Neutrophil (primary cell): ENCODE measurements around the gene DNAJC17.

Experiments
- H3K27ac ChIP-seq: fragments of 200-600 bp; sonication (generic); 2 replicates; pipeline ENCODE4 v1.5.1; 2016; ENCODE audit warnings: mild to moderate bottlenecking, moderate library complexity
- H3K27me3 ChIP-seq: fragments of 200-600 bp; sonication (generic); 2 replicates; pipeline ENCODE4 v1.6.0; 2016; ENCODE audit warnings: mild to moderate bottlenecking
- H3K36me3 ChIP-seq: fragments of 200-600 bp; sonication (generic); 2 replicates; pipeline ENCODE4 v1.5.1; 2017
- H3K4me1 ChIP-seq, 2 experiments: fragments of 200-600 bp in 1 of 2; sonication (generic) in 1 of 2; 1 replicate in 1 of 2; 2 replicates in 1 of 2; pipeline versions ENCODE4 v1.5.1 to v1.6.1; 2013 to 2016; ENCODE audit warnings: low read depth in 1 of 2, low read length in 1 of 2, mild to moderate bottlenecking in 1 of 2, moderate library complexity in 1 of 2; ENCODE audit not compliant: control insufficient read depth in 1 of 2, insufficient read depth in 1 of 2
- H3K4me3 ChIP-seq, 2 experiments: fragments of 200-600 bp in 1 of 2; sonication (generic) in 1 of 2; 1 replicate in 1 of 2; 2 replicates in 1 of 2; pipeline ENCODE4 v1.5.1; 2013 to 2016; ENCODE audit warnings: low read depth in 1 of 2, low read length in 1 of 2, mild to moderate bottlenecking in 1 of 2, moderate library complexity in 1 of 2
- H3K9me3 ChIP-seq: fragments of 200-600 bp; sonication (generic); 2 replicates; pipeline ENCODE4 v1.5.1; 2016
- TF ChIP-seq, protein P1 (sequence below): fragments of 200-600 bp; sonication (generic); IDR thresholded peaks from 2 replicates; pipeline ENCODE4 v1.5.1; 2016; ENCODE audit warnings: antibody characterized with exemption

DNAJC17 gene

DNA sequence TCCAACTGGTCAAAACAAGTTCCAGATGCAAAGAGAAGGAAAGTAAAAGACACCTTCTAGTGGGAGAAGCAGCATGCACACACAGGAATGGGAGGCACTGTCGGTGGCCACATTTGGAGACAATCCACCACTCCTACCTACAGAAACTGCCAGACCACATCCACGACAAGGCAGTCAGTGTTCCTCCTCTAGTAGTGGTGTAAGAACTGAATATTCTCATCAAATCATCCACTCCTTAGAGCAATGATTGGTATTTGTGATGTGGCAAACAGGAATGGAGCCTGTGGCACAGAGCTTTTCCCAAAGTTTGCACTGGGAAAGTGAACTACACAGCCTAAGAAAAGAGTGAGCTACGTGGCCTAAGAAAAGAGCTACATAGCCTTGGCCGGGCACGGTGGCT lies 31.5 kb upstream of the DNAJC17 start:
- no peak overlapping the region for H3K27ac ChIP-seq
- H3K36me3 ChIP-seq: no peaks in the 10 kb centered on the region
- TF ChIP-seq, protein P1, sequence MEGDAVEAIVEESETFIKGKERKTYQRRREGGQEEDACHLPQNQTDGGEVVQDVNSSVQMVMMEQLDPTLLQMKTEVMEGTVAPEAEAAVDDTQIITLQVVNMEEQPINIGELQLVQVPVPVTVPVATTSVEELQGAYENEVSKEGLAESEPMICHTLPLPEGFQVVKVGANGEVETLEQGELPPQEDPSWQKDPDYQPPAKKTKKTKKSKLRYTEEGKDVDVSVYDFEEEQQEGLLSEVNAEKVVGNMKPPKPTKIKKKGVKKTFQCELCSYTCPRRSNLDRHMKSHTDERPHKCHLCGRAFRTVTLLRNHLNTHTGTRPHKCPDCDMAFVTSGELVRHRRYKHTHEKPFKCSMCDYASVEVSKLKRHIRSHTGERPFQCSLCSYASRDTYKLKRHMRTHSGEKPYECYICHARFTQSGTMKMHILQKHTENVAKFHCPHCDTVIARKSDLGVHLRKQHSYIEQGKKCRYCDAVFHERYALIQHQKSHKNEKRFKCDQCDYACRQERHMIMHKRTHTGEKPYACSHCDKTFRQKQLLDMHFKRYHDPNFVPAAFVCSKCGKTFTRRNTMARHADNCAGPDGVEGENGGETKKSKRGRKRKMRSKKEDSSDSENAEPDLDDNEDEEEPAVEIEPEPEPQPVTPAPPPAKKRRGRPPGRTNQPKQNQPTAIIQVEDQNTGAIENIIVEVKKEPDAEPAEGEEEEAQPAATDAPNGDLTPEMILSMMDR: no peak
- no peak overlapping the region for H3K4me3 ChIP-seq
- H3K27me3 ChIP-seq: peaks cover 29% of the 10 kb centered on the region
- peaks cover 0 to 4% of the 10 kb centered on the region in 2 experiments for H3K4me1 ChIP-seq
- H3K9me3 ChIP-seq: no peaks in the 10 kb centered on the region

- Histone ChIP-seq H3K27me3 (peaks cover 2% of the 10 kb centered on the region), H3K9me3 (no peaks in the 10 kb centered on the region), H3K27ac (no peak overlapping the region), H3K4me1 (no peaks in the 10 kb centered on the region), H3K36me3 (no peaks in the 10 kb centered on the region), H3K4me3 (no peak overlapping the region)
- TF ChIP-seq, protein P1: no peak
Observed at GRCh38 chr15:40836020-40836419, 28.7 kb upstream of the DNAJC17 start.

DNA sequence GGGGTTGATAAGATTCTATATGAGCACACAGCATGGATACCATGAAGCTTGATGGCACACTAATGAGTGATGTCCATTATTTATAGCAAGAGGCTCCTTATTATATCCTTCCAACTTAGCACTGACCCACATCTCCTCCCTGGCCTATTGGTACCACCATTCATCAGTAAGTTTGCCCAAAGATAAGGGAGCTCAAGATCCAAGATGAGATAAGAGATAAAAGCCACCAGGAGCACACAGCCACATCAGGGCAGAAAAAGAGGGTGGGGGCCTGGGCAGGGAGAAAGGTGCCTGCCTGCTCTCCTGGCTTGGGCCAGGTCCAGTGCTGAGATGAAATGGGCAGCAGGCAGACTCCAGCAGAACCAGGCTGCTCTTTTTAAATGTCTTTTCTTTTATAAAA lies 25.6 kb upstream of the DNAJC17 start:
- Histone ChIP-seq H3K27me3 (peaks cover 7% of the 10 kb centered on the region), H3K36me3 (no peaks in the 10 kb centered on the region), H3K9me3 (no peaks in the 10 kb centered on the region), H3K4me3 (no peak overlapping the region), H3K4me1 (no peaks in the 10 kb centered on the region), H3K27ac (no peak overlapping the region)
- TF ChIP-seq, protein P1: no peak

DNA sequence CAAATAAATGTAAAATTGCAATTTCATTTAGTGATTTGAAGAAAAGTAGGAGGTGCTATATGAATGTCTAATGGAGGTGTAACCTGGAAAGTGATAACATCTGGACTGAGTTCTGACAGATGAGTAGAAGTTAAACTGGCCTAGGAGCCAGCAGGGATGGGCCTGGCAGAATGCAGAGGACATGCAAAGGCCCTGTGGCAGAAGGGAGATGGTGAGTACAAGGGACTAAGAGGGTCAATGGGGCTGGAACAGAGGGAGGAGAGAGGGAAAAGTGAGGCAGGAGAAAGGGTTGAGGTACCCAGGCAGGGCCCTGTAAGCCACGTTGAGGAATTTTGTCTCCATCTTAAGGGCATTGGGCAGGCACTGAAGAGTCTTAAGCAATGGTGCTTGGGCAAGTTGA lies 24.6 kb upstream of the DNAJC17 start:
- peaks cover 8% of the 10 kb centered on the region for H3K27me3 ChIP-seq
- H3K27ac ChIP-seq: no peak overlapping the region
- H3K9me3 ChIP-seq: no peaks in the 10 kb centered on the region
- no peaks in the 10 kb centered on the region for H3K36me3 ChIP-seq
- H3K4me1 ChIP-seq: no peaks in the 10 kb centered on the region
- H3K4me3 ChIP-seq: no peak overlapping the region
- TF ChIP-seq, protein P1: no peak

GRCh38 chr15:40830884-40831283 lies 23.6 kb upstream of the DNAJC17 start:
- no peak overlapping the region for H3K4me3 ChIP-seq
- no peaks in the 10 kb centered on the region for H3K4me1 ChIP-seq
- H3K9me3 ChIP-seq: no peaks in the 10 kb centered on the region
- no peaks in the 10 kb centered on the region for H3K36me3 ChIP-seq
- no peak overlapping the region for H3K27ac ChIP-seq
- TF ChIP-seq, protein P1: no peak
- H3K27me3 ChIP-seq: peaks cover 8% of the 10 kb centered on the region

- H3K4me1 ChIP-seq: no peaks in the 10 kb centered on the region
- H3K4me3 ChIP-seq: no peak overlapping the region
Observed at GRCh38 chr15:40829115-40829514, 21.8 kb upstream of the DNAJC17 start.

More at GRCh38 chr15:40829115-40829514, 21.8 kb upstream of the DNAJC17 start:
- H3K9me3 ChIP-seq: no peaks in the 10 kb centered on the region
- H3K36me3 ChIP-seq: no peaks in the 10 kb centered on the region
- TF ChIP-seq, protein P1: no peak
- no peak overlapping the region for H3K27ac ChIP-seq
- H3K27me3 ChIP-seq: peaks cover 8% of the 10 kb centered on the region
